ENCODE results near the gene KIF21B. TPM values are rescaled to one million over a fixed set of nuclear protein-coding genes. Genes with fewer than 3 reads are reported as not detected.
"Not testable (repeated sequence)": the region's sequence is repeated elsewhere in the genome, so short reads cannot be mapped to it uniquely, and the experiment has no call there.

KIF21B gene
- total RNA-seq, 1 donor from 2014 or later: 18.4 TPM

DNA sequence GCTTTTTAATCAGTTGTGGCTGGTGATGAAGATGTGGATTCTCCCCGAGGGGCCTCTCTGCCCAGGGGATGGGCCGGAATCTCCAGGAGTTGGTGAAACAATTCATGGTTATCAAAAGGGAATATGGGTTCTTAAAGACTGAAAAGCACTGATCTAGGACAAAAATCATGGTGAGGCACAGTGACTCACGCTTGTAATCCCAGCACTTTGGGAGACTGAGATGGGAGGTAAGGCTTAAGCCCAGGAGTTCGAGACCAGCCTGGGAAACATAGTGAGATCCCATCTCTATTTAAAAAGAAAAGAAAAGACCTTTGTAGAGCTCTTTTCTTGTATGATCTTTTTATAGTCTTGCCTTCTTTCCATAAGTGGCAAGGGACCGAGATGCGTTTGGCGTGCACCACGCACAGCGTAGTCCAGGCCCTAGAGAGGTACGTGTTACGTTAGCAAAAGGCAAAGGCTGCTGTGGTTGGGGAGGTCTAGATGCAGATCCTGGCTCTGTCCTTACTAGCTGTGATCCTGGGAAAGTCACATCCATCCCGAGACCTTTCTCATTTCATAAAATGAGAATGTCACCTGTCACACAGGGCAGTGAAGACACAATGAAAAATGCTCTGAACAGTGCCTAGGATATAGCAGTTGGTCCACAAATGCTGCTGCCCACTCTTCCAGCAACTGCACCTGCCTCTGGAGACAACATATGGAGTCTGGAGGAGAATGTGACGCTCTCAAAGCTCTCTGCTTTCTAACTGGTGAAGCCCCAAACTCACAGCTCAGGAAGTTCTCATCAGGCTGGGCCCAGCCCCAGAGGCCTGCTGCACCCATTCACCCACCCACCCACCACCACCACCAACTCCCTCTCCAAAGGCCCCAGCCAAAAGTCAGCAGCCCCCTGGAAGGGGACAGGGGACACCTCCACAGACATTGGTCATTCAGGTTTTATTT is 54.8 kb downstream of the KIF21B start:
- no peaks in the 10 kb centered on the region for H3K27me3 ChIP-seq (ENCODE audit: control insufficient read depth, insufficient read depth, low read length)
- TF ChIP-seq, protein P1, sequence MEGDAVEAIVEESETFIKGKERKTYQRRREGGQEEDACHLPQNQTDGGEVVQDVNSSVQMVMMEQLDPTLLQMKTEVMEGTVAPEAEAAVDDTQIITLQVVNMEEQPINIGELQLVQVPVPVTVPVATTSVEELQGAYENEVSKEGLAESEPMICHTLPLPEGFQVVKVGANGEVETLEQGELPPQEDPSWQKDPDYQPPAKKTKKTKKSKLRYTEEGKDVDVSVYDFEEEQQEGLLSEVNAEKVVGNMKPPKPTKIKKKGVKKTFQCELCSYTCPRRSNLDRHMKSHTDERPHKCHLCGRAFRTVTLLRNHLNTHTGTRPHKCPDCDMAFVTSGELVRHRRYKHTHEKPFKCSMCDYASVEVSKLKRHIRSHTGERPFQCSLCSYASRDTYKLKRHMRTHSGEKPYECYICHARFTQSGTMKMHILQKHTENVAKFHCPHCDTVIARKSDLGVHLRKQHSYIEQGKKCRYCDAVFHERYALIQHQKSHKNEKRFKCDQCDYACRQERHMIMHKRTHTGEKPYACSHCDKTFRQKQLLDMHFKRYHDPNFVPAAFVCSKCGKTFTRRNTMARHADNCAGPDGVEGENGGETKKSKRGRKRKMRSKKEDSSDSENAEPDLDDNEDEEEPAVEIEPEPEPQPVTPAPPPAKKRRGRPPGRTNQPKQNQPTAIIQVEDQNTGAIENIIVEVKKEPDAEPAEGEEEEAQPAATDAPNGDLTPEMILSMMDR (IDR thresholded peaks at IDR 0.05; ENCODE audit: insufficient read depth, low read length, poor library complexity, severe bottlenecking): no peak
- no peaks in the 10 kb centered on the region for H3K36me3 ChIP-seq (ENCODE audit: control insufficient read depth, insufficient read depth, low read length)
- no peak overlapping the region for H3K4me3 ChIP-seq (ENCODE audit: low read depth, low read length)
- DNase-seq (ENCODE audit: low read depth): no peak

DNA sequence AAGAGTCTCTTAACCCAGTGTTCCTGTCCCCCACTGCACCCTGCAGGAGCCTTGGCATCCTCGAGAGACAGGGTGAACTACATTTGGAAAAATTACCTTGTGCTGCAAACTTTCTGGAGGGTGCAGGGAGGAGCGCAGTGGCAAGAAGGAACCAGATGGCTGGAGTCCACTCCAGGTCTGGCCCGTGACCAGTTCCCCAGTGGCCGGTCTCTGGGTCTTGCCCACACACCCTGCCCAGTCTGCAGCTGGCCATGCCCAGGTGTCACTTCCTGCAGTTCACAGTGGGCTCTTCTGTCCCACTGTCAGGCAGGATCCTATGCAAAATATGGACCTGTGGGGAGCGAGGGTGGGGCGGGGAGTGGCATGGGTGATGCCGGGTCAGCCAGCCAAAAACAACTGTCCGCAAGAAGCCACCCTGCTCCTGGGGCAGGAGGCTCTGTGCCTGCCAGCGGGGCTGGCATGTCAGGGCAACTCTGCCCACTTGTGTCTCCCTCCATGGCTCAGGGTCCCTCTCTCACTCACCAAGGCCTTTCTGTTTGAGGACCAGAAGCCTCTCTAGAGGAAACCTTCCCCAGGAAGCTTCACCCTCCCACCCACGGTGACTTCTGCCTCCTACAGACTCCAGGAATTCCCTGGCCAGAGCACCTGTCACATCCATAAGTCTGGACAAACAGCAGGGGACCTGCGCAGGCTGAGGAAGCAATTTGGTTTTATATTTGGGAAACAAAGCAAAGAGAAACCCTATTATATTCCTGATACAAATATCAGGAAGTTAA is 55.6 kb downstream of the KIF21B start:
- Histone ChIP-seq H3K4me3 (ENCODE audit: low read depth, low read length) (no peak overlapping the region), H3K27me3 (ENCODE audit: control insufficient read depth, insufficient read depth, low read length) (no peaks in the 10 kb centered on the region), H3K36me3 (ENCODE audit: control insufficient read depth, insufficient read depth, low read length) (no peaks in the 10 kb centered on the region)
- TF ChIP-seq, protein P1 (IDR thresholded peaks at IDR 0.05; ENCODE audit: insufficient read depth, low read length, poor library complexity, severe bottlenecking): no peak
- no peak for DNase-seq (ENCODE audit: low read depth)

DNA sequence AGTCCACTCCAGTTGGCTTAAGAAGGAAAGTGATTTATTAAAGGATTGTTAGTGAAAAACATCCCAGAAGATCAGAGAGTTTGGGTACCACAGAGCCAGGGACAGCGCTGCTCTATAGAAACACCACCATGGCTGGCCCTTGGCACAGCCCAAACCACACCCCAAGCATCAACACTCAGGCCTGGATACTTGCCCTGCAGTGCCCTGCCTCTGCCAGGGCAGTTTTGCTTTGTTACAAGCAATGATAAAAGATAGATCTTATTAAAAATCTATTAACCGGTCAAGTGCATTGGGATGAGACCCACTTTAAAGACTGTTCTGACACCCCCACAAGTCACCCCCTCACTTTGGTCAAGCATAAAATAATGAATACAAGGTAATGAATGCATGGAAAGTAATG is 56.6 kb downstream of the KIF21B start:
- H3K36me3 ChIP-seq (ENCODE audit: control insufficient read depth, insufficient read depth, low read length): no peaks in the 10 kb centered on the region
- TF ChIP-seq, protein P1 (IDR thresholded peaks at IDR 0.05; ENCODE audit: insufficient read depth, low read length, poor library complexity, severe bottlenecking): no peak
- DNase-seq (ENCODE audit: low read depth): no peak
- H3K4me3 ChIP-seq (ENCODE audit: low read depth, low read length): no peak overlapping the region
- H3K27me3 ChIP-seq (ENCODE audit: control insufficient read depth, insufficient read depth, low read length): no peaks in the 10 kb centered on the region

DNA sequence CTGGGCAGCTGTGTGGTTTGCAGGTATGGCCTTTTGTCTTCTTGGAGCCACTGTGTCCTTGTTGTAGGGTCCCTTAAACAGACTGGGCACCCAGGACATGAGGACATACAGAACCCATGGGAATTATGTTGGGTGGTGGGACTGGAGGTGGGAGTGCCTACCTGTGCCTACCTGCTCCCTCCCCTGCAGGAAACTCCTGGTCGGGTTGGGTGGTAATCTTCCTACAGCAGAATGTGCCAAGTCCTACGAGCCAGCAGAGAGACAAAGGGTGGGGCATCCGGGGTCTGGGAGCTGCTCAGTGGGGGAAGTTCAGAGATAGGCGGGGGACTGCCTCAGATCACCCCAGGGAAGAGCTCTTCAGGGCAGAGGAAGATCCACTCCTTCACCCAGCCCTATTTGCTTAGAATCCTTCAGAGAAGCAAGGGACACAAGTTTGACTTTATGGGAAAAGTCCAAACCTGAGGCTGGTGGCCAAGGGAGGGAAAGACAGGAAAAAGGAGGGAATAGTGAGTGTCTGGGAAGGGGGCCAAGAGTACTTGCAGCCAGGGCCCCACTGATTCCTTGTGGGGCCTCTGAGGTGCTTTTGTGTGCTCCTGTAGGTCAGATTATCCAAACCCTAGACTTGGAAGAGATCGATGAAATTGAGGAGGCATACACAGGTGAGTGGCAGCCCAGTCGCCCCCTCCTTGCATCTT is 58.3 kb downstream of the KIF21B start:
- no peaks in the 10 kb centered on the region for H3K36me3 ChIP-seq (ENCODE audit: control insufficient read depth, insufficient read depth, low read length)
- DNase-seq (ENCODE audit: low read depth): no peak

DNA sequence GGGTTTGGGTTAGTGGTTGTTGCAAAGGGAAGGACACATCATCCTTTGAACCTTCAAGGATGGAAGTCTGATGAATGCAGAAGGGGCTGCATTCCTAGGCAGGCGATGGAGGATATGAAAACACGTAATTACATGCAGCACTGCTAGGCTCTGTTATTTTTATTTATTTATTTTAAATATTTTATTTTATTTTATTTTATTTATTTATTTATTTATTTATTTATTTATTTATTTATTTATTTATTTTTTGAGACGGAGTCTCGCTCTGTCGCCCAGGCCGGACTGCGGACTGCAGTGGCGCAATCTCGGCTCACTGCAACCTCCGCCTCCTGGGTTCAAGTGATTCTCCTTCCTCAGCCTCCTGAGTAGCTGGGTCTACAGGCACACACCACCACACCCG is 59.6 kb downstream of the KIF21B start:
- not testable (repeated sequence) for H3K36me3 ChIP-seq (ENCODE audit: control insufficient read depth, insufficient read depth, low read length); H3K27me3 ChIP-seq (ENCODE audit: control insufficient read depth, insufficient read depth, low read length); DNase-seq (ENCODE audit: low read depth); H3K4me3 ChIP-seq (ENCODE audit: low read depth, low read length)

More for the DNA sequence above, 58.3 kb downstream of the KIF21B start:
- Histone ChIP-seq H3K4me3 (ENCODE audit: low read depth, low read length) (no peak overlapping the region), H3K27me3 (ENCODE audit: control insufficient read depth, insufficient read depth, low read length) (no peaks in the 10 kb centered on the region)
- TF ChIP-seq, protein P1 (IDR thresholded peaks at IDR 0.05; ENCODE audit: insufficient read depth, low read length, poor library complexity, severe bottlenecking): no peak

DNA sequence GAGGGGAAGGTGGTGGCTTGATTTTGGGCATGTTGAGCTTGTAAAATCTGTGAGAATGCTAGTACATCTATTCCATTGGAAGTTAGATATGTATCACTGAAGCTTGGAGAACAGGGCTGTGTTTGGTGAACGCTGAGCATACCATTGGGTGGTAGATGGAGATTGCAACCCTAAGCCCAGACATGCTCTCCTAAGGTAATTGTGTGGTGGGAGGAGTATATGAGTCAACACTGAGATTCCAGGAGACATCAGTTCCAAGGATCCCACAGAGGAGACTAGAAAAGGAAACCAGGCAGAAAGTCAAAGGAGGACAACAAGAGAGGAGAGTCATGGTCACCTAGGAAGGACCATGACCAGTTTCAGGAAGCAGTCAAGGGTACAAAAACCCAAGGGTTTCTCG is 60.4 kb downstream of the KIF21B start:
- Histone ChIP-seq H3K27me3 (ENCODE audit: control insufficient read depth, insufficient read depth, low read length) (no peaks in the 10 kb centered on the region), H3K36me3 (ENCODE audit: control insufficient read depth, insufficient read depth, low read length) (no peaks in the 10 kb centered on the region), H3K4me3 (ENCODE audit: low read depth, low read length) (no peak overlapping the region)
- no peak for DNase-seq (ENCODE audit: low read depth)
- TF ChIP-seq, protein P1 (IDR thresholded peaks at IDR 0.05; ENCODE audit: insufficient read depth, low read length, poor library complexity, severe bottlenecking): no peak

All from kidney epithelial cell (primary cell).